DOHH2 (cell line): ENCODE data around the gene OR52K1.

Experiments
- H3F3A ChIP-seq: fragments of 200-600 bp; sonication (generic), shearing (Covaris generic); 2 replicates; pipeline ENCODE4 v1.6.0; 2016; ENCODE audit warnings: antibody characterized with exemption, mild to moderate bottlenecking; ENCODE audit not compliant: control insufficient read depth, insufficient read depth
- H3K27ac ChIP-seq: fragments of 200-600 bp; sonication (generic); 2 replicates; pipeline ENCODE4 v1.5.1; 2014; ENCODE audit warnings: low read depth, mild to moderate bottlenecking, low read length, moderate library complexity
- H3K27me3 ChIP-seq: fragments of 200-600 bp; sonication (generic); 2 replicates; pipeline ENCODE4 v1.6.1; 2014; ENCODE audit warnings: mild to moderate bottlenecking, low read length, mixed read lengths; ENCODE audit not compliant: control insufficient read depth
- H3K36me3 ChIP-seq: fragments of 200-600 bp; sonication (generic); 2 replicates; pipeline ENCODE4 v1.6.1; 2014; ENCODE audit warnings: mild to moderate bottlenecking, low read length, moderate library complexity, mixed read lengths; ENCODE audit not compliant: control insufficient read depth
- H3K4me1 ChIP-seq: fragments of 200-600 bp; sonication (generic); 2 replicates; pipeline ENCODE4 v1.6.1; 2014; ENCODE audit warnings: mild to moderate bottlenecking, low read length, mixed read lengths; ENCODE audit not compliant: control insufficient read depth
- H3K4me2 ChIP-seq: fragments of 200-600 bp; sonication (generic); 2 replicates; pipeline ENCODE4 v1.6.0; 2014; ENCODE audit warnings: mild to moderate bottlenecking, low read length, moderate library complexity
- H3K4me3 ChIP-seq: fragments of 200-600 bp; sonication (generic); 2 replicates; pipeline ENCODE4 v1.5.1; 2014; ENCODE audit warnings: mild to moderate bottlenecking, low read length, mixed read lengths
- H3K79me2 ChIP-seq: fragments of 200-600 bp; sonication (generic); 2 replicates; pipeline ENCODE4 v1.6.1; 2014; ENCODE audit warnings: mild to moderate bottlenecking, low read length, mixed read lengths; ENCODE audit not compliant: control insufficient read depth
- H3K9me2 ChIP-seq: fragments of 200-600 bp; sonication (generic); replicated peaks from 2 replicates; pipeline ENCODE4 v1.6.1; 2014; ENCODE audit warnings: mild to moderate bottlenecking, low read length, mixed read lengths; ENCODE audit not compliant: control insufficient read depth
- H3K9me3 ChIP-seq: fragments of 200-600 bp; sonication (generic); 2 replicates; pipeline ENCODE4 v1.6.1; 2014; ENCODE audit warnings: antibody characterized with exemption, low read length, mixed read lengths; ENCODE audit not compliant: control insufficient read depth, insufficient read depth
- H4K20me1 ChIP-seq: fragments of 200-600 bp; sonication (generic); 2 replicates; pipeline ENCODE4 v1.6.0; 2014; ENCODE audit warnings: low read depth, mild to moderate bottlenecking, antibody characterized with exemption, low read length, moderate library complexity; ENCODE audit not compliant: control insufficient read depth, insufficient read depth
- EZH2phosphoT487 ChIP-seq: fragments of 200-600 bp; sonication (generic); IDR thresholded peaks from 2 replicates; pipeline ENCODE4 v1.6.1; 2017; ENCODE audit warnings: borderline replicate concordance, mild to moderate bottlenecking, antibody characterized with exemption, low read length, moderate library complexity, mixed read lengths
- TF ChIP-seq, protein P1 (sequence below): fragments of 200-600 bp; sonication (generic); IDR thresholded peaks from one replicate; pipeline ENCODE4 v1.5.1; 2014; ENCODE audit warnings: antibody characterized with exemption, mild to moderate bottlenecking, low read depth, low read length; ENCODE audit not compliant: poor library complexity, severe bottlenecking

Gene OR52K1

DNA sequence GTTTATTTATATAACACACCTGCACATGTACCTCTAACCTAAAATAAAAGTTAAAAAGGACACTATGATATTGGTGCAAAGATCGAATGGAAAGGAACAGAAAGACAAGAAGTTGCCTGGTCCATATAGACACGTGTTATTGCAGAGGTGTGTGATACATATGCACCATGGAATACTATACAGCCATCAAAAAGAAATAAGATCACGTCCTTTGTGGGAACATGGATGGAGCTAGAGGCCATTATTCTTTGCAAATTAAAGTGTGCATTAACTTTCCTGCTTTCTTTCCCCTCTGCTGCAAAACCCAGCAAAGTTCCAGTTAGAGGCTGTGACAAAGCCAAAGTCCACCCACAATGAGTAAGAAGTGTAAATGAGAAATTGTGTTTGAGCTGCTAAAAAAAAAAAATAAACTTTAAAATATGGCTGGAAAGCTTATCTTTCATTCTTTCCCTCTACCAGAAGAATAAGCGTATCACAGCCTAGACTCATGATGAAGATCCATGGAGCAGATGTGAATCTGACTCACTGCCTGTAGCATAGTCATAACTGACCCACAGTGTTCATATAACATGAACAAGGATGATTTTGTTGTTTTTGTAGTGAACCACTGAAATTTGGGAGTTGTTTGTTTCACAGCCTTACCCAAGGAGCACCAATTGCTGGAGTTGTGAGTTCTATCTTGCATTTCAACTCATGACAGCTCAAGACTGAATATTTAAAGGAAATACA is 9.6 kb downstream of the OR52K1 start:
- Histone ChIP-seq H3K27me3 (no peaks in the 10 kb centered on the region; the same call in 1 of the 2 replicates), H3K79me2 (no peaks in the 10 kb centered on the region), H3K9me2 (no peaks in the 10 kb centered on the region), H3K27ac (no peak overlapping the region), H3K4me2 (no peak overlapping the region), H4K20me1 (no peaks in the 10 kb centered on the region), H3K4me3 (no peak overlapping the region), H3K9me3 (no peaks in the 10 kb centered on the region), H3K4me1 (no peaks in the 10 kb centered on the region), H3K36me3 (no peaks in the 10 kb centered on the region), H3F3A (no peaks in the 10 kb centered on the region)
- no peak for TF ChIP-seq EZH2phosphoT487
- TF ChIP-seq, protein P1, sequence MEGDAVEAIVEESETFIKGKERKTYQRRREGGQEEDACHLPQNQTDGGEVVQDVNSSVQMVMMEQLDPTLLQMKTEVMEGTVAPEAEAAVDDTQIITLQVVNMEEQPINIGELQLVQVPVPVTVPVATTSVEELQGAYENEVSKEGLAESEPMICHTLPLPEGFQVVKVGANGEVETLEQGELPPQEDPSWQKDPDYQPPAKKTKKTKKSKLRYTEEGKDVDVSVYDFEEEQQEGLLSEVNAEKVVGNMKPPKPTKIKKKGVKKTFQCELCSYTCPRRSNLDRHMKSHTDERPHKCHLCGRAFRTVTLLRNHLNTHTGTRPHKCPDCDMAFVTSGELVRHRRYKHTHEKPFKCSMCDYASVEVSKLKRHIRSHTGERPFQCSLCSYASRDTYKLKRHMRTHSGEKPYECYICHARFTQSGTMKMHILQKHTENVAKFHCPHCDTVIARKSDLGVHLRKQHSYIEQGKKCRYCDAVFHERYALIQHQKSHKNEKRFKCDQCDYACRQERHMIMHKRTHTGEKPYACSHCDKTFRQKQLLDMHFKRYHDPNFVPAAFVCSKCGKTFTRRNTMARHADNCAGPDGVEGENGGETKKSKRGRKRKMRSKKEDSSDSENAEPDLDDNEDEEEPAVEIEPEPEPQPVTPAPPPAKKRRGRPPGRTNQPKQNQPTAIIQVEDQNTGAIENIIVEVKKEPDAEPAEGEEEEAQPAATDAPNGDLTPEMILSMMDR: no peak

DNA sequence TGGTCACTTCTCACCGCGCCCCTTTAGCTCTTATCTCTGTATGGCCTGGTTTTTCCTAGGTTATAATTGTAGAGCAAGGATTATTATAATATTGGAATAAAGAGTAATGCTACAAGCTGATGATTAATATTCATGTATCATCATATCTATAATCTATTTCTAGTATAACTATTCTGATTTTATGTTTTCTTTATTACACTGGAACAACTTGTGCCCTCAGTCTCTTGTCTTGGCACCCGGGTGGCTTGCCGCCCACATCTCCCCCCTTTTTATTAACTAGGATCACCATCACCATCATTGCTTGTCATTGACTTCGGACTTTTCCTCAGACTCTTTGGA is 11.0 kb downstream of the OR52K1 start:
- no peak overlapping the region for H3K4me2 ChIP-seq
- H4K20me1 ChIP-seq: no peaks in the 10 kb centered on the region
- no peaks in the 10 kb centered on the region for H3K9me2 ChIP-seq
- H3K36me3 ChIP-seq: no peaks in the 10 kb centered on the region
- no peaks in the 10 kb centered on the region for H3F3A ChIP-seq
- no peak overlapping the region for H3K27ac ChIP-seq
- no peaks in the 10 kb centered on the region; the same call in 1 of the 2 replicates for H3K27me3 ChIP-seq
- no peak overlapping the region for H3K4me3 ChIP-seq
- H3K4me1 ChIP-seq: no peaks in the 10 kb centered on the region
- no peak for TF ChIP-seq EZH2phosphoT487
- TF ChIP-seq, protein P1: peak; percentile 38
- no peaks in the 10 kb centered on the region for H3K79me2 ChIP-seq
- H3K9me3 ChIP-seq: no peaks in the 10 kb centered on the region

DNA sequence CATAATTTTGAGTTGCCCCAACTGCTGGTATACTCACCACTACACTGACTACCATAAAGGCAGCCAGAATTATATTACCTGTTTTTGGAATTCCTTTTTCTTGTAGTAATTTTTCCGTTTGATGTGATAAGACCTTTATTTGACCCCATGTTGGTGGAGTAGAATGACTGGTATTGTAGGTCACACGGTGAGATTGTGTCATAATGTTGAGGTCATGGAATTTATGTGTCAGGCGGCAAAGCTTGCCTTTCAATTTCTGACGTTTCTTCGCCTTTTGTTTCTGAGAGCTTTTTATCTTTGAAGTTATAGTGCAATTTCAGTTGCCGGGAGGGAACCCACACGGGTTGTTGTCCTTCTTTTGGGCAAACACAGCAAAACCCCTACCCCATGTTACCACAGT is 13.0 kb downstream of the OR52K1 start:
- no peak overlapping the region for H3K4me2 ChIP-seq
- no peaks in the 10 kb centered on the region for H3K4me1 ChIP-seq
- no peaks in the 10 kb centered on the region for H3K9me3 ChIP-seq
- H3K4me3 ChIP-seq: no peak overlapping the region
- H3K36me3 ChIP-seq: no peaks in the 10 kb centered on the region
- no peaks in the 10 kb centered on the region for H3K9me2 ChIP-seq
- H3K27ac ChIP-seq: no peak overlapping the region
- H3F3A ChIP-seq: no peaks in the 10 kb centered on the region
- H3K27me3 ChIP-seq: no peaks in the 10 kb centered on the region; the same call in 1 of the 2 replicates
- H3K79me2 ChIP-seq: no peaks in the 10 kb centered on the region
- no peaks in the 10 kb centered on the region for H4K20me1 ChIP-seq
- TF ChIP-seq, protein P1: no peak
- no peak for TF ChIP-seq EZH2phosphoT487
